ENCODE results near the gene TRIM62. TPM values are rescaled to one million over a fixed set of nuclear protein-coding genes. Genes with fewer than 3 reads are reported as not detected.
A peak's percentile ranks its signal among the peaks of the same experiment; 100 is the strongest.

The TRIM62 gene
- total RNA-seq, 2 experiments from 2014 or later: 2.4 to 8.4 TPM

GRCh38 chr1:33180911-33181890 lies 642 bp downstream of the TRIM62 start:
- BruUV-seq (replicated peaks): no TSS peak
- Histone ChIP-seq H3K4me2 (ENCODE audit: low read length) (peak overlapping the region; percentile 96), H3K9me3 (ENCODE audit: low read length) (no peaks in the 10 kb centered on the region), H2AFZ (ENCODE audit: low read length) (peak overlapping the region; percentile 9; the same call in 1 of the 2 replicates), H3K36me3 (ENCODE audit: insufficient read depth, low read length) (no peaks in the 10 kb centered on the region), H3K27ac (ENCODE audit: low read depth, low read length, poor library complexity, severe bottlenecking) (peak overlapping the region; percentile 18), H4K20me1 (ENCODE audit: insufficient read depth, low read length) (no peaks in the 10 kb centered on the region), H3K9me2 (ENCODE audit: insufficient read depth, low read length) (no peaks in the 10 kb centered on the region), H3K79me2 (ENCODE audit: insufficient read depth, low read depth, low read length) (no peaks in the 10 kb centered on the region), H3K4me3 (ENCODE audit: low read depth, low read length, poor library complexity, severe bottlenecking) (peak overlapping the region; percentile 74), H3K4me1 (ENCODE audit: insufficient read depth, low read length, poor library complexity, severe bottlenecking) (peaks cover 21% of the 10 kb centered on the region)
- ChIA-PET CTCF (ENCODE audit: unreplicated experiment) (interaction anchor here (1.7 kb wide), 1 partner anchor 77 kb away, joined by 3 read pairs; no protein-coding TSS in a partner anchor), POLR2A (interaction anchor here (0.6 to 2.0 kb wide), 10 partner anchors 9 to 916 kb away, joined by 3 to 8 read pairs (median 4); no protein-coding TSS in a partner anchor)
- peak; percentile 95 for DNase-seq (ENCODE audit: low spot score)
- no peak for TF ChIP-seq EZH2phosphoT487 (IDR thresholded peaks at IDR 0.05; ENCODE audit: borderline replicate concordance, low read depth, low read length)
- TF ChIP-seq CTCF (conservative IDR thresholded peaks at IDR 0.05; ENCODE audit: low read length): no peak
- intact Hi-C loops (cut with micrococcal nuclease; ENCODE audit: unreplicated experiment): loop anchor here (2.0 kb wide), 1 partner anchor 76 kb away; the partner anchor contains the start of gene ZNF362

GRCh38 chr1:33180226-33180910 lies 1.5 kb downstream of the TRIM62 start:
- CTCF ChIA-PET (ENCODE audit: unreplicated experiment): interaction anchor here (1.7 kb wide), 1 partner anchor 78 kb away, joined by 3 read pairs; no protein-coding TSS in a partner anchor
- Histone ChIP-seq H2AFZ (ENCODE audit: low read length) (no peak overlapping the region), H3K27ac (ENCODE audit: low read depth, low read length, poor library complexity, severe bottlenecking) (no peak overlapping the region), H3K4me1 (ENCODE audit: insufficient read depth, low read length, poor library complexity, severe bottlenecking) (peaks cover 21% of the 10 kb centered on the region), H3K36me3 (ENCODE audit: insufficient read depth, low read length) (no peaks in the 10 kb centered on the region), H3K9me2 (ENCODE audit: insufficient read depth, low read length) (no peaks in the 10 kb centered on the region), H3K79me2 (ENCODE audit: insufficient read depth, low read depth, low read length) (no peaks in the 10 kb centered on the region), H4K20me1 (ENCODE audit: insufficient read depth, low read length) (no peaks in the 10 kb centered on the region), H3K4me2 (ENCODE audit: low read length) (peak overlapping the region; percentile 100), H3K9me3 (ENCODE audit: low read length) (no peaks in the 10 kb centered on the region), H3K4me3 (ENCODE audit: low read depth, low read length, poor library complexity, severe bottlenecking) (peak overlapping the region; percentile 66)
- intact Hi-C loops (cut with micrococcal nuclease; ENCODE audit: unreplicated experiment): loop anchor here (2.0 kb wide), 1 partner anchor 76 kb away; the partner anchor contains the start of gene ZNF362
- no TSS peak for BruUV-seq (replicated peaks)
- no peak for DNase-seq (ENCODE audit: low spot score)
- no peak for TF ChIP-seq EZH2phosphoT487 (IDR thresholded peaks at IDR 0.05; ENCODE audit: borderline replicate concordance, low read depth, low read length)
- no peak for TF ChIP-seq CTCF (conservative IDR thresholded peaks at IDR 0.05; ENCODE audit: low read length)
- POLR2A ChIA-PET: interaction anchor here (1.0 to 2.0 kb wide), 4 partner anchors 8 to 123 kb away, joined by 3 to 8 read pairs (median 5); no protein-coding TSS in a partner anchor
